GM12874 (cell line): ENCODE results near the gene DCC.

ENCODE experiments used
- CTCF ChIP-seq: IDR thresholded peaks from 2 replicates; pipeline ENCODE4 v1.5.1; 2011; ENCODE audit warnings: low read depth, mild to moderate bottlenecking, control low read depth, low read length, moderate library complexity; ENCODE audit not compliant: insufficient read depth

Gene DCC

DNA sequence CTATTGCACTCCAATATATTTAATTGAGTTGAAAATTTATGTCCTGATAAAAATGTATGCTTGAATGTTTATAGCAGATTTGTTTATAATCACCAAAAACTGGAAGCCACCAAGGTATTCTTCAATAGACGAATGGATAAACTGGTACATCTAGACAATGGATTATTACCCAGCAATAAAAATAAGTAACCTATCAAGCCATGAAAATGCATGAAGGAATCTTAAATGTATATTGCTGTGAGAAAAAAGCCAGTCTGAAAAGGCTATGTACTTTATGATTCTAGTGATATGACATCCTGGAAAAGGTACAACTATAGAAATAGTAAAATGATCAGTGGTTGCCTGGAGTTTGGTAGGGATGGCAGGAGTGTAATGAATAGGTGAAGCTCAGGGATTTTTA lies 580.7 kb downstream of the DCC start:
- TF ChIP-seq CTCF: no peak

- TF ChIP-seq CTCF: no peak
Measured at GRCh38 chr18:52933356-52933755, 593.4 kb downstream of the DCC start.

DNA sequence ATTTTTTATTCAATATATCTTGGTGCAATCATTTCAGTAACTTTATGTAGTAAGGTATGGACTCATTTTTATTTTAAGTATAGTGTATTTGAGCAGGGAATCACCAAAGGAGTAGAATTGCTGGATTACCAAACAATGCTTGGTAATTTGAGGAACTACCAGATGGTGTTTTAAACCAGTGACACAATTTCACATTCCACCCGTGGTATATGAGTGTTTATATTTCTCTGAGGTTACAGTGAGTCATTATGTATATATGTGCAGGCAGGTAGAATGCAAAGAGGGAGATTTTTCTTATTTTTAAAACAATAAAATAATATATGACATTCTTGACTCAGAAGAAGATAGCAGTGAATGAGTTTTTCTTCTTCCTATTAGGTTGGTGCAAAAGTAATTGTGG lies 596.9 kb downstream of the DCC start:
- no peak for TF ChIP-seq CTCF

- no peak for TF ChIP-seq CTCF
Measured at GRCh38 chr18:52937840-52938239, 597.8 kb downstream of the DCC start.

- TF ChIP-seq CTCF: no peak
Measured at GRCh38 chr18:52945552-52945951, 605.6 kb downstream of the DCC start.

DNA sequence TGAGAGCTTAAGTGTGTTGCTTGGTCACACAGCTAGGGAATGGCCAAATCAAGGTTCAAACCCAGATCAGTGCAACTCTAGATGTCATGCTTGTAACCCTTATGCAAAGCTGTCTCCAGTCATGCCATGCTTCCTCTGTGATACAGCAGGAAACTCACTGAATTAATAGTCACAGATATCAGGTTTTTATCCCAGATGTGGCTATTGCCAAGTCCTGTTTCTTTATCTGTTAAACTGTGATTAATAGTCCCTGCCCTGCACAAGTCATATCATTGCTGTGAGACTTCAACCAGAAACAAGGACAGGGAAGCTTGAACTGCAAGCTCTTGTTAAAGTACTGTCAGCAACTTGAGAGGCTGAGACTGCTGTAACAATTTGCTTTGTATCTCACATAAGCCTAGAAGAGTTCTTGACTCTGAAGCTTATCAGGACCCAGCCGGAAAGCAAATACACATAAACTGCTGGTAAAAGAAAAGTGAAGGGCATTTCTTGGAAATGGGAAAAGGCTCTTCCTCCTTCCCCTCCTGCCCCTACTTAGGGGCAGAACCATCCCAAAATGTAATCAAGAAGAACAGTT lies 609.0 kb downstream of the DCC start:
- no peak for TF ChIP-seq CTCF

- TF ChIP-seq CTCF: no peak
Measured at GRCh38 chr18:52950155-52950554, 610.2 kb downstream of the DCC start.

DNA sequence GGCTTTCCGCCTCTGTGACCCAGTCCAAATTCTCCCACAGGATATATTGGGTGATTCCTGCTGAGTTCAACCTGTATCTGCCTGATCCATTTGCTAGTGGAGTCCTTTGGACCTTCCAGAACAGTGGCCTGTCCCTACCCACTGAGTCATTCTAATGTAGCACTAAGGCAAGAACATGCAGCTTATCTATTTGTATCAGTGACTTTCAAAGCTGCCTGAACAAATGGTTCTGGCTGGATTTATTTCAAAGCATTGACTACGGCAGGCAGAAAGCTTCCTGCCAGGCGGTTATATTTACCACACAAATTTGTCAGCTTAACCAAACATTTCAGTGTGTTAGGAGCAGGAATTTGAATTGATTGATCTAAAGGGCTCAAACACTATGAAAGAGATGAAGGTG lies 613.4 kb downstream of the DCC start:
- no peak for TF ChIP-seq CTCF
